HEK293 (cell line): ENCODE results near the gene ACOT12.

Experiments
- FEZF1 ChIP-seq: fragments of 450-650 bp; formaldehyde crosslinking; IDR thresholded peaks from 2 replicates; pipeline ENCODE4 v1.5.1; 2016; ENCODE audit warnings: missing biosample characterization, missing genetic modification characterization
- GFI1B ChIP-seq: fragments of 450-650 bp; formaldehyde crosslinking; IDR thresholded peaks from 2 replicates; pipeline ENCODE4 v1.5.1; 2016; ENCODE audit warnings: missing biosample characterization, missing genetic modification characterization
- HOXD13 ChIP-seq: sonication (generic); formaldehyde crosslinking; IDR thresholded peaks from 2 replicates; pipeline ENCODE4 v1.8.0; 2022; ENCODE audit warnings: missing genetic modification reagents, borderline replicate concordance
- IKZF3 ChIP-seq: fragments of 450-650 bp; IDR thresholded peaks from 2 replicates; pipeline ENCODE4 v1.5.0; 2018; ENCODE audit warnings: missing biosample characterization, mild to moderate bottlenecking, missing genetic modification characterization, moderate library complexity
- OSR2 ChIP-seq: fragments of 450-650 bp; formaldehyde crosslinking; IDR thresholded peaks from 2 replicates; pipeline ENCODE4 v1.5.1; 2016; ENCODE audit warnings: missing biosample characterization, missing genetic modification characterization
- SP7 ChIP-seq: fragments of 450-650 bp; formaldehyde crosslinking; IDR thresholded peaks from 2 replicates; pipeline ENCODE4 v1.5.1; 2016; ENCODE audit warnings: missing biosample characterization, missing genetic modification characterization
- TSHZ1 ChIP-seq: fragments of 450-650 bp; formaldehyde crosslinking; IDR thresholded peaks from 2 replicates; pipeline ENCODE4 v1.5.1; 2016; ENCODE audit warnings: missing biosample characterization, missing genetic modification characterization, borderline replicate concordance
- WT1 ChIP-seq: fragments of 450-650 bp; formaldehyde crosslinking; IDR thresholded peaks from 2 replicates; pipeline ENCODE4 v1.5.1; 2016; ENCODE audit warnings: missing biosample characterization, missing genetic modification characterization
- ZFP37 ChIP-seq: fragments of 450-650 bp; formaldehyde crosslinking; IDR thresholded peaks from 2 replicates; pipeline ENCODE4 v1.5.1; 2016; ENCODE audit warnings: missing biosample characterization, missing genetic modification characterization
- ZNF146 ChIP-seq: fragments of 450-650 bp; formaldehyde crosslinking; IDR thresholded peaks from 2 replicates; pipeline ENCODE4 v1.5.1; 2016; ENCODE audit warnings: missing biosample characterization, missing genetic modification characterization
- ZNF174 ChIP-seq: fragments of 450-650 bp; formaldehyde crosslinking; IDR thresholded peaks from 2 replicates; pipeline ENCODE4 v1.5.0; 2017; ENCODE audit warnings: missing biosample characterization, mild to moderate bottlenecking, missing genetic modification characterization
- ZNF184 ChIP-seq: fragments of 450-650 bp; IDR thresholded peaks from 2 replicates; pipeline ENCODE4 v1.5.1; 2018; ENCODE audit warnings: missing biosample characterization, mild to moderate bottlenecking, missing genetic modification characterization
- ZNF2 ChIP-seq: fragments of 450-650 bp; formaldehyde crosslinking; IDR thresholded peaks from 2 replicates; pipeline ENCODE4 v1.5.1; 2016; ENCODE audit warnings: missing biosample characterization, missing genetic modification characterization
- ZNF324 ChIP-seq: fragments of 450-650 bp; formaldehyde crosslinking; IDR thresholded peaks from 2 replicates; pipeline ENCODE4 v1.5.1; 2016; ENCODE audit warnings: missing biosample characterization, missing genetic modification characterization
- ZNF548 ChIP-seq: fragments of 450-650 bp; formaldehyde crosslinking; IDR thresholded peaks from 2 replicates; pipeline ENCODE4 v1.5.1; 2016; ENCODE audit warnings: missing biosample characterization, missing genetic modification characterization
- ZNF580 ChIP-seq: fragments of 450-650 bp; formaldehyde crosslinking; IDR thresholded peaks from 2 replicates; pipeline ENCODE4 v1.5.1; 2016; ENCODE audit warnings: missing biosample characterization, missing genetic modification characterization
- ZNF629 ChIP-seq: fragments of 450-650 bp; formaldehyde crosslinking; IDR thresholded peaks from 2 replicates; pipeline ENCODE4 v1.5.1; 2017; ENCODE audit warnings: missing biosample characterization, missing genetic modification characterization
- ZNF654 ChIP-seq: fragments of 450-650 bp; formaldehyde crosslinking; IDR thresholded peaks from 2 replicates; pipeline ENCODE4 v1.5.1; 2016; ENCODE audit warnings: low read depth, missing biosample characterization, missing genetic modification characterization
- ZXDB ChIP-seq: fragments of 450-650 bp; formaldehyde crosslinking; IDR thresholded peaks from 2 replicates; pipeline ENCODE4 v1.5.1; 2016; ENCODE audit warnings: missing biosample characterization, missing genetic modification characterization
- TF ChIP-seq, protein P1 (sequence below): fragments of 450-650 bp; formaldehyde crosslinking; IDR thresholded peaks from 2 replicates; pipeline ENCODE4 v1.5.1; 2016; ENCODE audit warnings: missing biosample characterization, missing genetic modification characterization, borderline replicate concordance
- TF ChIP-seq, protein P2 (sequence below): fragments of 450-650 bp; formaldehyde crosslinking; IDR thresholded peaks from 2 replicates; pipeline ENCODE4 v1.5.1; 2017; ENCODE audit warnings: missing biosample characterization, missing genetic modification characterization
- TF ChIP-seq, protein P3 (sequence below): fragments of 450-650 bp; formaldehyde crosslinking; IDR thresholded peaks from 2 replicates; pipeline ENCODE4 v1.5.1; 2016; ENCODE audit warnings: missing biosample characterization, missing genetic modification characterization
- TF ChIP-seq, protein P4 (sequence below): fragments of 450-650 bp; formaldehyde crosslinking; IDR thresholded peaks from 2 replicates; pipeline ENCODE4 v1.5.1; 2016; ENCODE audit warnings: missing biosample characterization, missing genetic modification characterization
- TF ChIP-seq, protein P5 (sequence below): fragments of 450-650 bp; formaldehyde crosslinking; IDR thresholded peaks from 2 replicates; pipeline ENCODE4 v1.5.1; 2016; ENCODE audit warnings: missing biosample characterization, missing genetic modification characterization

ACOT12 gene

GRCh38 chr5:81422671-81423070, 28.7 kb upstream of the ACOT12 start (continued):
- TF ChIP-seq, protein P1, sequence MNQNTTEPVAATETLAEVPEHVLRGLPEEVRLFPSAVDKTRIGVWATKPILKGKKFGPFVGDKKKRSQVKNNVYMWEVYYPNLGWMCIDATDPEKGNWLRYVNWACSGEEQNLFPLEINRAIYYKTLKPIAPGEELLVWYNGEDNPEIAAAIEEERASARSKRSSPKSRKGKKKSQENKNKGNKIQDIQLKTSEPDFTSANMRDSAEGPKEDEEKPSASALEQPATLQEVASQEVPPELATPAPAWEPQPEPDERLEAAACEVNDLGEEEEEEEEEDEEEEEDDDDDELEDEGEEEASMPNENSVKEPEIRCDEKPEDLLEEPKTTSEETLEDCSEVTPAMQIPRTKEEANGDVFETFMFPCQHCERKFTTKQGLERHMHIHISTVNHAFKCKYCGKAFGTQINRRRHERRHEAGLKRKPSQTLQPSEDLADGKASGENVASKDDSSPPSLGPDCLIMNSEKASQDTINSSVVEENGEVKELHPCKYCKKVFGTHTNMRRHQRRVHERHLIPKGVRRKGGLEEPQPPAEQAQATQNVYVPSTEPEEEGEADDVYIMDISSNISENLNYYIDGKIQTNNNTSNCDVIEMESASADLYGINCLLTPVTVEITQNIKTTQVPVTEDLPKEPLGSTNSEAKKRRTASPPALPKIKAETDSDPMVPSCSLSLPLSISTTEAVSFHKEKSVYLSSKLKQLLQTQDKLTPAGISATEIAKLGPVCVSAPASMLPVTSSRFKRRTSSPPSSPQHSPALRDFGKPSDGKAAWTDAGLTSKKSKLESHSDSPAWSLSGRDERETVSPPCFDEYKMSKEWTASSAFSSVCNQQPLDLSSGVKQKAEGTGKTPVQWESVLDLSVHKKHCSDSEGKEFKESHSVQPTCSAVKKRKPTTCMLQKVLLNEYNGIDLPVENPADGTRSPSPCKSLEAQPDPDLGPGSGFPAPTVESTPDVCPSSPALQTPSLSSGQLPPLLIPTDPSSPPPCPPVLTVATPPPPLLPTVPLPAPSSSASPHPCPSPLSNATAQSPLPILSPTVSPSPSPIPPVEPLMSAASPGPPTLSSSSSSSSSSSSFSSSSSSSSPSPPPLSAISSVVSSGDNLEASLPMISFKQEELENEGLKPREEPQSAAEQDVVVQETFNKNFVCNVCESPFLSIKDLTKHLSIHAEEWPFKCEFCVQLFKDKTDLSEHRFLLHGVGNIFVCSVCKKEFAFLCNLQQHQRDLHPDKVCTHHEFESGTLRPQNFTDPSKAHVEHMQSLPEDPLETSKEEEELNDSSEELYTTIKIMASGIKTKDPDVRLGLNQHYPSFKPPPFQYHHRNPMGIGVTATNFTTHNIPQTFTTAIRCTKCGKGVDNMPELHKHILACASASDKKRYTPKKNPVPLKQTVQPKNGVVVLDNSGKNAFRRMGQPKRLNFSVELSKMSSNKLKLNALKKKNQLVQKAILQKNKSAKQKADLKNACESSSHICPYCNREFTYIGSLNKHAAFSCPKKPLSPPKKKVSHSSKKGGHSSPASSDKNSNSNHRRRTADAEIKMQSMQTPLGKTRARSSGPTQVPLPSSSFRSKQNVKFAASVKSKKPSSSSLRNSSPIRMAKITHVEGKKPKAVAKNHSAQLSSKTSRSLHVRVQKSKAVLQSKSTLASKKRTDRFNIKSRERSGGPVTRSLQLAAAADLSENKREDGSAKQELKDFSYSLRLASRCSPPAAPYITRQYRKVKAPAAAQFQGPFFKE, result no peak
- 0 out of 2 replicates have a peak, but pooled peaks have one; percentile 36 for TF ChIP-seq GFI1B (tag by site-specific recombination)
- TF ChIP-seq, protein P2, sequence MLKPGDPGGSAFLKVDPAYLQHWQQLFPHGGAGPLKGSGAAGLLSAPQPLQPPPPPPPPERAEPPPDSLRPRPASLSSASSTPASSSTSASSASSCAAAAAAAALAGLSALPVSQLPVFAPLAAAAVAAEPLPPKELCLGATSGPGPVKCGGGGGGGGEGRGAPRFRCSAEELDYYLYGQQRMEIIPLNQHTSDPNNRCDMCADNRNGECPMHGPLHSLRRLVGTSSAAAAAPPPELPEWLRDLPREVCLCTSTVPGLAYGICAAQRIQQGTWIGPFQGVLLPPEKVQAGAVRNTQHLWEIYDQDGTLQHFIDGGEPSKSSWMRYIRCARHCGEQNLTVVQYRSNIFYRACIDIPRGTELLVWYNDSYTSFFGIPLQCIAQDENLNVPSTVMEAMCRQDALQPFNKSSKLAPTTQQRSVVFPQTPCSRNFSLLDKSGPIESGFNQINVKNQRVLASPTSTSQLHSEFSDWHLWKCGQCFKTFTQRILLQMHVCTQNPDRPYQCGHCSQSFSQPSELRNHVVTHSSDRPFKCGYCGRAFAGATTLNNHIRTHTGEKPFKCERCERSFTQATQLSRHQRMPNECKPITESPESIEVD (tag by site-specific recombination), result peak; percentile 82
- peak; percentile 80 for TF ChIP-seq ZXDB (tag by site-specific recombination)
- TF ChIP-seq, protein P3, sequence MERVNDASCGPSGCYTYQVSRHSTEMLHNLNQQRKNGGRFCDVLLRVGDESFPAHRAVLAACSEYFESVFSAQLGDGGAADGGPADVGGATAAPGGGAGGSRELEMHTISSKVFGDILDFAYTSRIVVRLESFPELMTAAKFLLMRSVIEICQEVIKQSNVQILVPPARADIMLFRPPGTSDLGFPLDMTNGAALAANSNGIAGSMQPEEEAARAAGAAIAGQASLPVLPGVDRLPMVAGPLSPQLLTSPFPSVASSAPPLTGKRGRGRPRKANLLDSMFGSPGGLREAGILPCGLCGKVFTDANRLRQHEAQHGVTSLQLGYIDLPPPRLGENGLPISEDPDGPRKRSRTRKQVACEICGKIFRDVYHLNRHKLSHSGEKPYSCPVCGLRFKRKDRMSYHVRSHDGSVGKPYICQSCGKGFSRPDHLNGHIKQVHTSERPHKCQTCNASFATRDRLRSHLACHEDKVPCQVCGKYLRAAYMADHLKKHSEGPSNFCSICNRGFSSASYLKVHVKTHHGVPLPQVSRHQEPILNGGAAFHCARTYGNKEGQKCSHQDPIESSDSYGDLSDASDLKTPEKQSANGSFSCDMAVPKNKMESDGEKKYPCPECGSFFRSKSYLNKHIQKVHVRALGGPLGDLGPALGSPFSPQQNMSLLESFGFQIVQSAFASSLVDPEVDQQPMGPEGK (tag by site-specific recombination), result peak; percentile 50
- TF ChIP-seq ZNF174 (tag by site-specific recombination), result 0 out of 2 replicates have a peak, but pooled peaks have one; percentile 59
- peak; percentile 25; the same call in 1 of the 2 replicates for TF ChIP-seq ZNF146 (tag by site-specific recombination)
- peak; percentile 59 for TF ChIP-seq IKZF3 (tag by site-specific recombination)
- TF ChIP-seq ZNF629 (tag by site-specific recombination), result peak; percentile 97
- TF ChIP-seq SP7 (tag by site-specific recombination), result peak; percentile 83
- TF ChIP-seq, protein P4, sequence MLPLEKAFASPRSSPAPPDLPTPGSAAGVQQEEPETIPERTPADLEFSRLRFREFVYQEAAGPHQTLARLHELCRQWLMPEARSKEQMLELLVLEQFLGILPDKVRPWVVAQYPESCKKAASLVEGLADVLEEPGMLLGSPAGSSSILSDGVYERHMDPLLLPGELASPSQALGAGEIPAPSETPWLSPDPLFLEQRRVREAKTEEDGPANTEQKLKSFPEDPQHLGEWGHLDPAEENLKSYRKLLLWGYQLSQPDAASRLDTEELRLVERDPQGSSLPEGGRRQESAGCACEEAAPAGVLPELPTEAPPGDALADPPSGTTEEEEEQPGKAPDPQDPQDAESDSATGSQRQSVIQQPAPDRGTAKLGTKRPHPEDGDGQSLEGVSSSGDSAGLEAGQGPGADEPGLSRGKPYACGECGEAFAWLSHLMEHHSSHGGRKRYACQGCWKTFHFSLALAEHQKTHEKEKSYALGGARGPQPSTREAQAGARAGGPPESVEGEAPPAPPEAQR (tag by site-specific recombination), result peak; percentile 79
- no peak for TF ChIP-seq ZNF548 (tag by site-specific recombination)
- TF ChIP-seq OSR2 (tag by site-specific recombination), result peak; percentile 55; the same call in 1 of the 2 replicates
- peak; percentile 21; the same call in 1 of the 2 replicates for TF ChIP-seq ZNF2 (tag by site-specific recombination)
- 0 out of 2 replicates have a peak, but pooled peaks have one; percentile 52 for TF ChIP-seq ZFP37 (tag by site-specific recombination)
- TF ChIP-seq TSHZ1 (tag by site-specific recombination), result peak; percentile 78
- peak; percentile 58 for TF ChIP-seq WT1 (tag by site-specific recombination)
- TF ChIP-seq ZNF580 (tag by site-specific recombination), result peak; percentile 64; the same call in 1 of the 2 replicates
- TF ChIP-seq FEZF1 (tag by site-specific recombination), result peak; percentile 86
- peak; percentile 64; the same call in 1 of the 2 replicates for TF ChIP-seq ZNF184
- peak; percentile 85 for TF ChIP-seq ZNF324
- TF ChIP-seq ZNF654, result peak; percentile 8; the same call in 1 of the 2 replicates
- TF ChIP-seq HOXD13 (CRISPR knock-in tag), result peak; percentile 60; the same call in 1 of the 2 replicates
- TF ChIP-seq, protein P5, sequence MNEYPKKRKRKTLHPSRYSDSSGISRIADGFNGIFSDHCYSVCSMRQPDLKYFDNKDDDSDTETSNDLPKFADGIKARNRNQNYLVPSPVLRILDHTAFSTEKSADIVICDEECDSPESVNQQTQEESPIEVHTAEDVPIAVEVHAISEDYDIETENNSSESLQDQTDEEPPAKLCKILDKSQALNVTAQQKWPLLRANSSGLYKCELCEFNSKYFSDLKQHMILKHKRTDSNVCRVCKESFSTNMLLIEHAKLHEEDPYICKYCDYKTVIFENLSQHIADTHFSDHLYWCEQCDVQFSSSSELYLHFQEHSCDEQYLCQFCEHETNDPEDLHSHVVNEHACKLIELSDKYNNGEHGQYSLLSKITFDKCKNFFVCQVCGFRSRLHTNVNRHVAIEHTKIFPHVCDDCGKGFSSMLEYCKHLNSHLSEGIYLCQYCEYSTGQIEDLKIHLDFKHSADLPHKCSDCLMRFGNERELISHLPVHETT (tag by site-specific recombination), result peak; percentile 95
